IPS DF 4.7 (cell line): ENCODE data around the gene EHD4.

Experiments used
- DNase-seq: peaks from one replicate; pipeline ENCODE4 v3.0.0-alpha.2; 2013; ENCODE audit warnings: low spot score; ENCODE audit errors: extremely low read depth

Gene EHD4

DNA sequence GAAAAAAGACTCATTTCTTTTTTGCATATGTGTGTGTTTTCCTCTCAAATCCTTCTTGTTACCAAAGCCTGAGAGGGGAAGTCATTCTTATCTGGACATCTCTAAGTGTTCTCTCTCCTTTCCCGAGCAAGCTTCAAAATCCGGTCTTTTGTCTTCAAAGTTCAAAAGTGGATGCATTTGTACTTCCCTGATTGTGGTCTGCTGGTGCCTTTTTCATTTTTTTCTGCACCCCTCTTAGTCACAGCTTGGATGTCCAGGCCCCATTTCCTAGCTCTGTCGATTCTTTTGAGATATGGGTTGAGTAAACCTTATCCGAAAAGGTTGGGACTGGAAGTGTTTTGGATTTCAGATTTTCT lies 34.8 kb downstream of the EHD4 start:
- no peak for DNase-seq

- DNase-seq: no peak
Measured at GRCh38 chr15:41936649-41937567, 35.4 kb downstream of the EHD4 start.

DNA sequence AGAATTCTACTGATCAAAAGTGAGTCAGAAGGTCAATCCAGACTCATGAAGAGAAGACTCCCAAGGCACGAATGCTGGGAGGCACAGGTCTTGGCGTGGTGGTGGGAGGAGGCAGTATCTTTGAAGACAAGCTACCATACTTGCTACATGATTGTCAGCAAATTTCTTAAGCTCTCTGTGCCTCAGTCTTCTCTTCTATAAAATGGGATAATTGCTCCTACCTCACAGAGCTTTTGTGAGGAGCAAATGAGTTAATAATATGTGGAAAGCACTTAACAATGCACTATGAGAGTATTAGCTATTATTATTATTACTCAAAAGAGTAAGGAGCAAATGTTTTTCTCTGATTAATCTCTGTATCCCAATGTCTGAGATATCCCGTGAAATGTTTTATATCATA lies 36.2 kb downstream of the EHD4 start:
- no peak for DNase-seq

DNA sequence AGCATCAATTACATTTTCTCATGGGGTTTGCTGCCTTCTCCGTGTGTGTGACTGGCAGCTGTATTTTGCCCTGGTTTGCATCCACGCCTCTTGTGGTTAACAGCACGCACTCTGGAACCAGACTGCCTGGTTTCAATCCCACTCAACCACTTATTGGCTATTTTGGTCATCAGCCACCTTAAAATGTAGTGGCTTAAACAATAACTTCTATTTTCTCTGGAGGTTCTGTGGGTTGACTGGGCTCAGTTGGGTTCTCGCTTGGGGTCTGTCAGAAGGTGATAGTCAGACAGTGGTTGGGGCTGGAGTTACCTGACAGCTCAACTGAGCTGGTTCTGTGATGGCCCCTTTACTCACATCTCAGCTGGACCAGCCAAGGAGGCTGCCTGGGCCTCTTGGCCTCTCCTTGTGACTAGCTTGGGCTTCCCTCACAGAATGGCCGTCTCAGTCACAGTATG lies 36.8 kb downstream of the EHD4 start:
- no peak for DNase-seq

- no peak for DNase-seq
Measured at GRCh38 chr15:41934843-41935242, 37.5 kb downstream of the EHD4 start.

DNA sequence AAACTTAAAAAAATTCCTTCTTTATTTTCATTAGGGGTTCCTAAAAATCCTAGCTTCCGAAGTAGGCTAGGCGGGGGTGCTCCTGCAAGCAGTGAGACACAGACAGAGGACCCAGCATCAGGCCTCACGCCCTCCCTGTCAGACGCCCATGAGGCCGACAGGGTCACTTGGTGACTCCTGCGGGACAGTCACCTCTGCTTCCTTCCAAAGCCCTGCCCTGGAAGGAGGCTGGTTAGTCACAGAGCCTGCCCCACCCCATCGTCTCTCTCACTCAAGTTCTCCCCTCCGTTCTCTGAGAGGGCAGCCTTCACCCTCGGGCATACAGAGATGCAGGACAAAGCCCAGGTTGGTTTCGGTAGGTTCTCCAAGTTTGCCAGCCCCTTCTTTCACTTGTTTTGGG lies 38.6 kb downstream of the EHD4 start:
- DNase-seq: no peak

GRCh38 chr15:41933326-41933725 lies 39.0 kb downstream of the EHD4 start:
- no peak for DNase-seq

- no peak for DNase-seq
Measured at GRCh38 chr15:41932511-41933289, 39.7 kb downstream of the EHD4 start.

- DNase-seq: no peak
Measured at GRCh38 chr15:41932101-41932500, 40.3 kb downstream of the EHD4 start.

DNA sequence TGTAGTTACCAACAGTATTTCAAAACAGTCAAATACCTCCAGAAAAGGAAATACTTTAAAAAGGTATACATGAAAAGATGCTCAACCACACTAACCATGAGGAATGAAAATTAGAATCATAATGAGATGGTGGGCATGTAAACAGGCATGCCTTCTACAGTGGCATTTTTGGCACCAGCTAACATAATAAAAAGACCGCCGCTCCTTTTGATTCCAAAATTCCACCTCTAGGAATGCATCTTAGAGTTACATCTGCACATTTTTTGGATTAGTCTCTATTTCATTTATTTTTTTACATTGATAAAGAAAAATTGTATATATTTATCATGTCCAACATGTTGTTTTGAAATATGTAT lies 41.5 kb downstream of the EHD4 start:
- no peak for DNase-seq

- no peak for DNase-seq
Measured at GRCh38 chr15:41930221-41930866, 42.0 kb downstream of the EHD4 start.

- DNase-seq: no peak
Measured at GRCh38 chr15:41928637-41929620, 43.4 kb downstream of the EHD4 start.

DNA sequence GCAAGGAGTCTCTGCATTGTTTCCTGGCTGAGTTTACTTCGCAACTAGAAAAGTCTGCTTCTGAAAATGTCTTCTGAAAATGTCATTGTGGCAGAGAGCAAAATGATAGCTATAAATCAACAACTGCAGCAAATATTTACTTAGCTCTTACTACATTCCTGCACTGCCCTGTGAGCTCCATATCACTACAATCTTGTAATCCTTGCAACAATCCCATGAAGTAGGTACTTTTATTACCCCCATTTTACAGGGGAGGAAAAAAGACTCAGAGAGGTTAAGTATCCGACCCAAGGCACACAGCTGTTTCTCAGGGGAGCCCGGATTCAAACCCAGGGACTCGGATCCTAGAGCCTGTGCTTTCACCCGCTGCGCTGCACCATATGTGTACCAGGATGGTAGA lies 44.3 kb downstream of the EHD4 start:
- no peak for DNase-seq

DNA sequence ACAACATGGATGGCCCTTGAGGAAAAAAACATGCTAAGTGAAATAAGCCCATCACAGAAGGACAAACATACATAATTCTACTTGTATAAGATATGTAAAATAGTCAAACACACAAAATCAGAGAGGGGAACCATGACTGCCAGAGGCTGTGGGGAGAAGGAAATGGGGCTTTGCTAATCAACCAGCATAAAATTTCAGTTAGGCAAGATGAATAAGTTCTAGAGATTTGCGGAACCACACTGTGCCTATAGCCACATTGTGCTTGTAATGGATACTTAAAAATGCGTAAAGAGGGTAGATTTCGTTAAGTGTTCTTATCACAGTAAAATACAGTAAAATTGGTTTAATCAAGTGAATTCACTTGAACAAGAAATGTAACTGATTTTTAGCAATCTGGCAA lies 44.8 kb downstream of the EHD4 start:
- DNase-seq: no peak

- no peak for DNase-seq
Measured at GRCh38 chr15:41926185-41927056, 45.9 kb downstream of the EHD4 start.

DNA sequence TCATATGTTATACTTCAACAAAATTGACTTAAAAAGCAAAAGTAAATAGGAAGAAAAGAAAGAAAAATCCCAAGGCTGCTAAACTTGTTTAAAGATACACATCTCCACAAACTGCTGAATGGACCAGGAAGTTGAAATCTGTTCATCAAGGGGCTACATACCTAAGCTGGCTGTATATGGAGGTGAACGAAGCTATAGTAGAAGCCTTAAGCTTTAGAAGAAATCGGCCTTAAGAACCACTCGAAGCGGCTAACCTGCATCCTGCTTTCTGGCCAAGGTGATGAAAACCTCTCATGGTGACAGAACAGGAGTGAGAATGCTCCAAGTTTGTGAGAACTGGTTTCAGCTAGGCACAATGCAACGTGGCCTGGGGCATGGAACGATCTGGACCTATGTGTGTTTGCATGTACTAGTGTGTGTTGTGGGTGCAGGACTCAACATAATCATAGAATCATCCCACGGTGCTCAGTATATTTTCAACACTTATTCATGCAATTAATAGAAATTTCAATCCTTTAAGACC lies 47.2 kb downstream of the EHD4 start:
- DNase-seq: no peak

DNA sequence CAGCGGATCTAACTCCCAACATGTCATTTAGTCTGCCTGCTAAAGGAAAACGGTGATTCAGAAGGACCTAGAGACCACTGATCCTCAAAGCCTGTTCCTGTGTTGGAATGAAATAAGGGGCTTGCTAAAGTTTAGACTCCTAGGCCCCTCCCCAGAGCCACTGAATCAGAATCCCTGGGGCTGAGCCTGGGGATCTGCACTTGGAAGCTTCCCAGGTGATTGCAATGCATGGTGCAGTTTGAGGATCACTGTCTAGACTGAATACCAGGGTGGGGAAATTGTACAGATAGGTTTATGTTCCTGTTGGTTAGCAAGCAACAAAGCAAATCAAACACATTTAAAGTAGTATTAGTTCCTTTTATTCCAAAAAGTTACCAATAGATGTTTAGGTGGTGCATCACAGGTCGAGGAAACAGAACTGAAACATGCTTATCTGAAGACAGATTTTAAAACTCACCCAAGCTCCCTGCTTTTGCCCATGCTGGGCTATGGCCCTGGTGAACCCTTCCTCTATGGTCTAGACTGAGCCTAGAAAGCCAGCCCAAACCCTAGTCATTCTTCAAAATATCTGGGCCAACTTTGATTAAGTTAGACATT lies 48.9 kb downstream of the EHD4 start:
- DNase-seq: no peak

DNA sequence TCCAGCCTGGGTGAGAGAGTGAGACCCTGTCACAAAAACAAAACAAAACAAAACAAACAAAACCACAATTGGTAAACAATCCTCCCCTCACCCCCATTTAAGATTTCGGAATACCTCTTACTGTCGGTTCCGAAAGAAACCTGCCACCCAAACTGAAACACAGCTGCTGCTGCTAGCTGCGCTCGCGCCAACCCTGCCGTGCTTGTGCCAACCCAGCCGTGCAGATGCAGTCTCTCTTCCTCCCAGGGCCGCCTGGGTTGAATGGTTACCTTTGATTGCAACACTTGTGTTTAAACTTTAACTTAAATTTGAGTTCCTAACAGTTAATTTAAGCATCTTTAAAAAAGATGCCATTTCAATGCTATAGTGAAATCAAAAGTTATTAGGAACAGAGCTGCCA lies 50.0 kb downstream of the EHD4 start:
- DNase-seq: no peak

DNA sequence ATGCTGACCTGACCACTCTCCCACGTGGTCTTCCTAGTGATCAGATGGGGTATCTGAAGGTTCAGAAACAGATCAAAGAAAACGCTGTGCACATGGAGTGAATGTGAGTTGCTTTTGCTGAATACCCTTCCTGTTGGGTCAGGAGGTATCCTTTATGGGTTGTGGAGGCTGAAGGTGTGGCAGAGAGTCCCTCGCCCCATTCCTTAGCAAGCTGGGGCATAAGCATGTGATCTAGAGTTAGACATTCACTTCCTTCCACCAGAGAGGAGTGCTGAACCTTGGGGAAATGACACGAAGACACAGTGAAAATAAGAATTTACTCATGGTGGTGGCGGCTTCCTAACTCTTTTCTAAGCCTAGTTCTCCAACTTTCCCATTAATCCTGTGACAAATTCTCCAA lies 50.7 kb downstream of the EHD4 start:
- DNase-seq: no peak
